ENCODE measurements around the gene TRIM41.
A peak's percentile ranks its signal among the peaks of the same experiment; 100 is the strongest.

Gene TRIM41

DNA sequence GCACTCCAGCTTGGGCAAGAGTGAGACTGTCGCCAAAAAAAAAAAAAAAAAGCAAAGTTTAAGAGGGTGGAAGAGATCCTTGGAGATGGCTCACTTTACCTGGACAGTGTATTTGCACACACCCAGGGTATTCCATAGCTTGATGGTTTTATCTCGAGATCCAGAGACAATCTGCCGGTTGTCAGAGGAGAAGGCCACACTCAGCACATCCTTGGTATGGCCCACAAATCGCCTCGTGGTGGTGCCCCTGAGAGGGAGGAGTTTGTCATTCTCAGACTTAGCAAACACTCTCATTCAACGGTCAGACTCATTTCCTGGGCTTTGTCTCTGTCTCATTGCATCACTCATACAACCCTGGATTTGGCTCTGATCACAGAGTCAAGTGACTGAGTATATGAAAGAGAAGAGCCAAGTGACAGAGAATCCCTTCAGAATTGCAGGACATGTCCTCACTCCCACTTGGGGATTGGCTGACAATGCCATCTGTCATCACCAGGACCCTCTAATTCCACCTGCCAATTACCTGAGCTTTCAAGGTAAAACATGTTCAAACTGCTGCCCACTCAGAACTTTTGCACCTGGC lies 18.4 kb downstream of the TRIM41 start:
- peak overlapping the region; percentile 90; the same call in 1 of the 2 replicates for H3K27ac ChIP-seq
- TF ChIP-seq, protein P1, sequence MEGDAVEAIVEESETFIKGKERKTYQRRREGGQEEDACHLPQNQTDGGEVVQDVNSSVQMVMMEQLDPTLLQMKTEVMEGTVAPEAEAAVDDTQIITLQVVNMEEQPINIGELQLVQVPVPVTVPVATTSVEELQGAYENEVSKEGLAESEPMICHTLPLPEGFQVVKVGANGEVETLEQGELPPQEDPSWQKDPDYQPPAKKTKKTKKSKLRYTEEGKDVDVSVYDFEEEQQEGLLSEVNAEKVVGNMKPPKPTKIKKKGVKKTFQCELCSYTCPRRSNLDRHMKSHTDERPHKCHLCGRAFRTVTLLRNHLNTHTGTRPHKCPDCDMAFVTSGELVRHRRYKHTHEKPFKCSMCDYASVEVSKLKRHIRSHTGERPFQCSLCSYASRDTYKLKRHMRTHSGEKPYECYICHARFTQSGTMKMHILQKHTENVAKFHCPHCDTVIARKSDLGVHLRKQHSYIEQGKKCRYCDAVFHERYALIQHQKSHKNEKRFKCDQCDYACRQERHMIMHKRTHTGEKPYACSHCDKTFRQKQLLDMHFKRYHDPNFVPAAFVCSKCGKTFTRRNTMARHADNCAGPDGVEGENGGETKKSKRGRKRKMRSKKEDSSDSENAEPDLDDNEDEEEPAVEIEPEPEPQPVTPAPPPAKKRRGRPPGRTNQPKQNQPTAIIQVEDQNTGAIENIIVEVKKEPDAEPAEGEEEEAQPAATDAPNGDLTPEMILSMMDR (conservative IDR thresholded peaks at IDR 0.05; ENCODE audit: low read depth, low read length) = no peak

DNA sequence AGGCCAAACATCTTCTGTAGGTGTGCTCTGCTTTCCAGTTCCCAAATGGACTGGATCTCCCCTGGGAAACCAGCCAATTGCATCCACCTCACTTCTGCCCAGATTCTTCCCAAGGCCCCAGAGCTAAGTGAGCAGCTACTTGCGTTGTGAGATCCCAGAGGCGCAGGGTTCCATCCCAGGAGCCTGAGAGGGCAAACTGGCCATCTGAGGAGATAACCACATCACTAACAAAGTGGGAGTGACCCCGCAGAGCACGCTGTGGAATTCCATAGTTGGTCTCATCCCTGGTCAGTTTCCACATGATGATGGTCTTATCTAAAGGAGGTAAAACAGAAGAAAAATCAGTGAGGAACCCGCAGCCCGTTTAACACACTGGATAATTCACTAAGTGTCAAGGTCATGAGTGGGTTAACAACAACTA lies 19.0 kb downstream of the TRIM41 start:
- Histone ChIP-seq H4K20me1 (ENCODE audit: insufficient read depth) (peaks cover 8% of the 10 kb centered on the region; the same call in 1 of the 2 replicates), H3K9ac (peak overlapping the region; percentile 98; the same call in 1 of the 2 replicates), H3K4me1 (ENCODE audit: low read depth, poor library complexity, severe bottlenecking) (peaks cover 19% of the 10 kb centered on the region), H3K27ac (peak overlapping the region; percentile 90), H3K36me3 (ENCODE audit: insufficient read depth) (peaks cover 23% of the 10 kb centered on the region; the same call in 1 of the 2 replicates), H2AFZ (ENCODE audit: low read depth) (no peak overlapping the region), H3K4me2 (peak overlapping the region; percentile 93), H3K79me2 (ENCODE audit: insufficient read depth, low read depth) (peaks cover 54% of the 10 kb centered on the region), H3K4me3 (IDR thresholded peaks at IDR 0.05; ENCODE audit: insufficient read depth, low read depth, low read length) (no peak overlapping the region), H3K27me3 (ENCODE audit: insufficient read depth, low read depth) (no peaks in the 10 kb centered on the region)
- TF ChIP-seq, protein P1 (conservative IDR thresholded peaks at IDR 0.05; ENCODE audit: low read depth, low read length) = no peak

More for the DNA sequence above, 18.4 kb downstream of the TRIM41 start:
- H3K36me3 ChIP-seq (ENCODE audit: insufficient read depth) = peaks cover 23% of the 10 kb centered on the region; the same call in 1 of the 2 replicates
- peak overlapping the region; percentile 98; the same call in 1 of the 2 replicates for H3K9ac ChIP-seq
- H2AFZ ChIP-seq (ENCODE audit: low read depth) = no peak overlapping the region
- H3K4me2 ChIP-seq = peak overlapping the region; percentile 93
- H4K20me1 ChIP-seq (ENCODE audit: insufficient read depth) = peaks cover 8% of the 10 kb centered on the region; the same call in 1 of the 2 replicates
- H3K4me1 ChIP-seq (ENCODE audit: low read depth, poor library complexity, severe bottlenecking) = peaks cover 19% of the 10 kb centered on the region
- H3K27me3 ChIP-seq (ENCODE audit: insufficient read depth, low read depth) = no peaks in the 10 kb centered on the region
- peaks cover 54% of the 10 kb centered on the region for H3K79me2 ChIP-seq (ENCODE audit: insufficient read depth, low read depth)
- H3K4me3 ChIP-seq (IDR thresholded peaks at IDR 0.05; ENCODE audit: insufficient read depth, low read depth, low read length) = no peak overlapping the region

DNA sequence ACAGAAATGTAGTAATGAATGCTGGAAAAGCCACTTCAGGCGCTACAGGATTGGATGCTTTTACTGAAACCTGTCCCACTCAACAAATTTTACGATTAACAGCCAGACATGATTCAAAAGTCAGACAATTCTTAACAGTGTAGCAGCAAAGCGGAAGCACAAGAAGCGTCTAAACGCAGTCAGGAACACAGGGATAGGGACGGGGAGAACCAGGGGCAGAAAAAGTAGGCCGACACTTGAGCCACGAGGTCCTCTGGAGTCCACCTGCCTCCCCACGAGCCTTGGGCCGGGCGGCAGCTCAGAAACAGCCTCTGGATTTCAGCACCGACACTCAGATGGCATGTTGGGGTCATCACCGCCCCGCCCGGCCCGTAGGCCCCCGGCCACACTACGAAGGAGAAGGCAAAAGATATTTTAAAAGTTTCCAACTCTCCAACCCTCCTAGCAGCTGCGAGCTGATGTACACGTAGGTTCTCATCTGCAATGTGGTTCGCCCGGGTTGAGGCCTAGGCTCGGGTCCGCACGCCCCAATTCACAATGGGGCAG lies 20.0 kb downstream of the TRIM41 start:
- H4K20me1 ChIP-seq (ENCODE audit: insufficient read depth) = peaks cover 8% of the 10 kb centered on the region; the same call in 1 of the 2 replicates
- peaks cover 21% of the 10 kb centered on the region; the same call in 1 of the 2 replicates for H3K36me3 ChIP-seq (ENCODE audit: insufficient read depth)
- H3K4me1 ChIP-seq (ENCODE audit: low read depth, poor library complexity, severe bottlenecking) = peaks cover 19% of the 10 kb centered on the region
- peak overlapping the region; percentile 98 for H3K9ac ChIP-seq
- TF ChIP-seq, protein P1 (conservative IDR thresholded peaks at IDR 0.05; ENCODE audit: low read depth, low read length) = no peak
- peak overlapping the region; percentile 90 for H3K27ac ChIP-seq
- no peaks in the 10 kb centered on the region for H3K27me3 ChIP-seq (ENCODE audit: insufficient read depth, low read depth)
- H3K4me3 ChIP-seq (IDR thresholded peaks at IDR 0.05; ENCODE audit: insufficient read depth, low read depth, low read length) = no peak overlapping the region
- H3K4me2 ChIP-seq = peak overlapping the region; percentile 93
- no peak overlapping the region for H2AFZ ChIP-seq (ENCODE audit: low read depth)
- peaks cover 54% of the 10 kb centered on the region for H3K79me2 ChIP-seq (ENCODE audit: insufficient read depth, low read depth)

DNA sequence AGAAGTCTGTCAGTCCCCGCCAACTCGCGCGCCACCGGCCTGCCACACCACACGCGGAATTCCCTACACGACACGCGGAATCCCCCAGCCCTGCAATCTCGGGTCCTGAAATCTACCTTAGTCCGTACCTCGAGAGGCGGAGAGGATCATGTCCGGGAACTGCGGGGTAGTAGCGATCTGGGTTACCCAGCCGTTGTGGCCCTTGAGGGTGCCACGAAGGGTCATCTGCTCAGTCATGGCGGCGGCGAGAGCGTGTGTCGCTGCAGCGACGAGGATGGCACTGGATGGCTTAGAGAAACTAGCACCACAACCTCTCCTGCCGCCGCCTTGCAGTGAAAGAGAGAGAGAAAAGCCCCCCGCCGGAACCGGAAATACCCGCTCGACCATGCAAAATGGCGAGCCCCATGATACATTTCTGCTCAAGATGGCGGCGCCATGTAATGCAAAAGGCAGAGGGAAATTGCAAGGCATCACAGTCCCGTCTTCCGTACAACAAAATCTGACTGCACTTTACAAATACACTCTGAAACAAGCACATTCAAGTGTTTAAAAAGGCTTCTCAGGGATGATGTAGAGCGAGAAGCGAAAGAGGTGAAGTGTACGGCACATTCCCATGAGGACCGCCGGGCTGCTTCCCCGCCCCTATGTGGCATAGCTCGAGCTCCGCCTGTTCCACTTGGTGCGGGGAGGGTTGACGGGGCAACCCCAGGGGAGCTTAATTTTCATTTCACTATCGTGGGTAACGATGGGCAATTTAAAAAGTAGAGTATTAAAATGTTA lies 20.7 kb downstream of the TRIM41 start, which contains the start of gene RACK1:
Gene RACK1 (minus strand): TSS at position 343 of the 780 bp plus-strand sequence. CDS start 106 bp downstream, at position 237.
- H4K20me1 ChIP-seq (ENCODE audit: insufficient read depth) = peaks cover 8% of the 10 kb centered on the region; the same call in 1 of the 2 replicates
- H3K27me3 ChIP-seq (ENCODE audit: insufficient read depth, low read depth) = no peaks in the 10 kb centered on the region
- peaks cover 15% of the 10 kb centered on the region; the same call in 1 of the 2 replicates for H3K36me3 ChIP-seq (ENCODE audit: insufficient read depth)
- H3K79me2 ChIP-seq (ENCODE audit: insufficient read depth, low read depth) = peaks cover 59% of the 10 kb centered on the region
- peak within 1 kb of the TSS; percentile 69 for H2AFZ ChIP-seq (ENCODE audit: low read depth)
- H3K27ac ChIP-seq = peak within 1 kb of the TSS; percentile 90
- peaks cover 19% of the 10 kb centered on the region for H3K4me1 ChIP-seq (ENCODE audit: low read depth, poor library complexity, severe bottlenecking)
- no peak within 1 kb of the TSS for H3K4me3 ChIP-seq (IDR thresholded peaks at IDR 0.05; ENCODE audit: insufficient read depth, low read depth, low read length)
- H3K4me2 ChIP-seq = peak within 1 kb of the TSS; percentile 93
- H3K9ac ChIP-seq = peak within 1 kb of the TSS; percentile 98
- TF ChIP-seq, protein P1 (conservative IDR thresholded peaks at IDR 0.05; ENCODE audit: low read depth, low read length) = no peak

Data from KMS-11 (cell line).